GM18858 (cell line): ENCODE measurements around the gene SERF2.
"Not testable (repeated sequence)": the region's sequence is repeated elsewhere in the genome, so short reads cannot be mapped to it uniquely, and the experiment has no call there.

Source experiments
- ATAC-seq: cut with Tn5 transposase; IDR thresholded peaks from one replicate; pipeline ENCODE4 v1.9.1; 2021; ENCODE audit not compliant: unreplicated experiment

Gene SERF2

GRCh38 chr15:43793647-43794046 is 1.5 kb downstream of the SERF2 start:
- no peak for ATAC-seq

GRCh38 chr15:43794269-43795037 is 2.3 kb downstream of the SERF2 start:
- no peak for ATAC-seq

DNA sequence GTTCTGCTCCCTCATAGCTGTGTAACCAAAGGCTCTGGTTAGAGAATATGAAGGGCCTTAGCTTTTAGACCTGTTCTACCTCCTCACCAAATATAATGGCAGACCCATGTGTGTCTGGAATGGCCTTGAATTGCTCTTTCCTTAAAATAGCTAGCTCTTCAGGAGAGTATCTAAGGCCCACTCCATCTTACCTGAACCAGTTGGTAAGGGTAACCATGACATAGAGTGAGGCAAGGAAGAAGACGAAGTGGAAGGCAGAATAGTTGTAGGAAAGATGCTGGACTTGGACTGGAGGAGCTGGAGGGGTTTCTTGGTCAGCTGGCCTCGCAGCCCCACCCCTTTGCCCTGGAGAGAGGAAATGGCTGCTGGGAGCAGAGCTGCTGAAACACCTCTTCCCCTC is 3.1 kb downstream of the SERF2 start:
- no peak for ATAC-seq

DNA sequence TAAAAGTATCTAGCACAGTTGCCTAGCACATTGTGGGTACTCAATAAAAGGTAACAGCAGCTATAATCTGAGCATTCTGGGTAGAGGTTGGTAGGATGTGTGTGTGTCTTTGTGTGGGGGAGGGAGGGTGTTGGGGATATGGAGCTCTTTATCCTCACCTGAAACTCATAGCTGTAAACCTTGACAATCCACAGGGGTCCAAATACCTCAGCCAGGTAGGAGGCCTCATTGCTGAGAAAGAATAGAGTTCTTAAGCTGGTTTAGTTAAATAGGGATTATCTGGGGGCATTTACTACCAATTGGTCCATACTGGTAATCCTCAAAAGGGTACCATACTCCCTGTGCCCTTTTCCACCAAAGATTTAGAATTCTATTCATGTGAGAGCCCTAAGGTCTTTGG is 3.9 kb downstream of the SERF2 start:
- ATAC-seq = no peak

DNA sequence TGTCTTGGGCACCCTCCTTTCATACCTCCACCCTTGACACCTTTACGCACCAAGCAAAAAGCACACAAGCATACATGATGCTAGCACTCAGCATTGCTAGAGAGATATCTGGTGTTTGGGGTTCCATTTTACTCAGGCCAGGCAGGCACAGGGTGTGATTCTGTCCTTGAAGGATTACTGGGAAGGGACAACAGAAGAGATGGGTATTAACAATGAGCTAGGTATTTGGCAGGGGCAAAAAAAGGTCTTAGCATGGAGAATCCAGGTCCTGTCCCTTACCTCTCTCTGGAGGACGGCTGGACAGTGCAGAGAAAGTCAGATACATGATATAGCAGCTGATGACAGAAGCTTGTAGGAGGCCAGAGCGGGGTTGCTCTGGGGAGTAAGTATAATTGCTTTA is 4.4 kb downstream of the SERF2 start:
- ATAC-seq = no peak

DNA sequence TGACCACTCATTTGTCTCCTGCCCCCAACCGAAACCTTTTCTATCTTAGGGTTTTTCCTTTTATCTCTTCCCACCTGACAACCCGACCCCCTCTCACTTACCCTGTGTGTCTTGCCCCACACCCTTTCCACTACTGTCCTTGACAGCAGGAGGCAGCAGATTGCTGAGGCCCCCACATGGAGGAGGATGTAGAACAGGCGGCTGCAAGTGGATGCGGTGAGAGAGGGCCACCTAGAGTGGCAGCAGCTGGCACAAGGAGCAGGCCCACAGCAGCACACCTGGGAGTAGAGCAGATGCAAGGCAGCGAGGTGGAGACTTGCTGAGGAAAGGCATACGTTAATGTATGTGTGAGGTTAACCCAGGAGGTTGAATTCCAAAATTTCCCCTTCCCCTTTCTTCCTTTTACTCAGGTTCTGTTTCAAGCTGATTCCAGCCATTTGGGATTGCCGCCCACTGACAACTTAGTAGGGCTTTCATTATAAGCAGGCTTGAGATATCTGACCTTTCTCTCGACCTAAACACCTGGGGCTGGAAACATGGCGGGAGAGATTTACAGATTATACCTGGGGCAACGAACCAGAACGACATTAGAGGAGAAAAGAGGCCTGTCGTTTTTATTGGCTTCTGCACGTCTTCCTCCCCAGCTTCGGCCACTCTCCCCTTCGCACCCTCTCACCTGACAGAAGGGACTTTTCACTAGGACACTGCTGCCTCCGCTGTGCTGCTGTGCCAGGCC is 7.3 kb downstream of the SERF2 start:
- no peak for ATAC-seq

GRCh38 chr15:43799945-43800285 is 7.8 kb downstream of the SERF2 start, which contains the start of gene SERINC4:
Gene SERINC4 (minus strand): TSS chr15:43800220. CDS start chr15:43799986, 234 bp downstream.
- ATAC-seq = no peak

- ATAC-seq = peak; percentile 71
Observed at GRCh38 chr15:43800286-43801141, 8.4 kb downstream of the SERF2 start, which contains the start of gene HYPK. Gene HYPK (plus strand): TSS chr15:43800599. CDS start chr15:43800623, 24 bp downstream.

GRCh38 chr15:43802676-43803075 is 10.6 kb downstream of the SERF2 start:
- not testable (repeated sequence) for ATAC-seq

GRCh38 chr15:43808435-43808950 is 16.4 kb downstream of the SERF2 start:
- no peak for ATAC-seq

- ATAC-seq = peak; percentile 56
Observed at GRCh38 chr15:43808960-43809678, 17.0 kb downstream of the SERF2 start.

- ATAC-seq = not testable (repeated sequence)
Observed at GRCh38 chr15:43815064-43815463, 22.9 kb downstream of the SERF2 start.

DNA sequence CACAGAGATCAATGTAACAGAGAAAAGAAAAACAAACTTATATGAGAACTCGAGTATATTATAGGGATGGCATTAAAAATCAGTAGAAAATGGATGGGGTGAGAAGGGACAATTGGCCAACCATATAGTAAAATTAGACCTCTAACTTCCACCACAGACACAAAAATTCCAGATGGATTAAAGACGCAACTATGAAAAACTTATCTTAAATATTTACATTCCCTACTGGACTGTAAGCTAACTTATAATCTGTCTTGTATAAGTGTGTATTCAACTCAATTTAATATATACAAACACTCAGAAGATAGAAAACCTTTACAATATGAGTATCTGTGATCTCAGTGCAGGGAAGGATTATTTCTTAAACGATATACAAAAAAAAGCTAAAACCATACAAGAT is 29.4 kb downstream of the SERF2 start:
- no peak for ATAC-seq

GRCh38 chr15:43824302-43825246 is 32.5 kb downstream of the SERF2 start, which contains the start of gene MFAP1:
Gene MFAP1 (minus strand): TSS chr15:43824690. CDS start chr15:43824569, 121 bp downstream.
- ATAC-seq = peak; percentile 65

DNA sequence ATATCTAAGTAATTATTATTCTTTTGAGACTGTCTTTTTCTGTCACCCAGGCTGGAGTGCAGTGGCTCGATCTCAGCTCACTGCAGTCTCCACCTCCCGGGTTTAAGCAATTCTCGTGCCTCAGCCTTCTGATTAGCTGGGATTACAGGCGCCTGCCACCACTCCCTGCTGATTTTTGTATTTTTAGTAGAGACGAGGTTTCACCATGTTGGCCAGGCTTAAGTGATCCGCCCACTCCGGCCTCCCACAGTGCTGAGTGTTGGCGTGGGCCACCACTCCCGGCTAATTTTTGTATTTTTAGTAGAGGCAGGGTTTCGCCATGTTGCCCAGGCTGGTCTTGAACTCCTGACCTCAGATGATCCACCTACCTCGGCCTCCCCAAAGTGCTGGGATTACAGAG is 33.2 kb downstream of the SERF2 start:
- not testable (repeated sequence) for ATAC-seq

- ATAC-seq = no peak
Observed at GRCh38 chr15:43826029-43826507, 33.9 kb downstream of the SERF2 start.

- ATAC-seq = peak; percentile 35
Observed at GRCh38 chr15:43826508-43827341, 34.6 kb downstream of the SERF2 start, which contains the start of gene WDR76. Gene WDR76 (plus strand): TSS chr15:43827002. CDS start chr15:43827033, 31 bp downstream.

DNA sequence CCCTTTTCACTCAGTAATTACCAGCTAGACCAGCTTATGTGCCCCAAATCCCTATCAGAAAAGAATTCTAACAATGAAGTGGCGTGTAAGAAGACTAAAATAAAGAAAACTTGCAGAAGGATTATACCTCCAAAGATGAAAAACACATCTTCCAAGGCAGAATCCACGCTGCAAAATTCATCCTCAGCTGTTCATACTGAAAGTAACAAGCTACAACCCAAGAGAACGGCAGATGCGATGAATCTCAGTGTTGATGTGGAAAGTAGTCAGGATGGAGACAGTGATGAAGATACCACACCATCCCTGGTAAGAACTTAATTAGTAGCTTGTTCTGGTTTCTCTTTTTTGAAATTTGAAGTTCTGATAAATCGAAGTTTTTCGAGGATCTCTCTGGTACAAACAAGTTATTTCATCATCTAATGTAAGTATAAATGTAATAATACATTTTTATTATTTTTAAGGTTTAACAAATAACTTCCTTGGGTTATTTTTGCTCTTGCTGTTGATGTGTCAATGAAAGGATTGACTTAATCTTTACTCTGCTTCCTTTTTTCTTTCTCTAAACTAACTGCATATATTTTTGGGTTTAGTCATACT is 36.0 kb downstream of the SERF2 start:
- ATAC-seq = no peak
